Raji (cell line): ENCODE measurements around the gene BRD4.
A peak's percentile ranks its signal among the peaks of the same experiment; 100 is the strongest.

Source experiments
- POLR2A ChIP-seq: IDR thresholded peaks from 2 replicates; pipeline ENCODE4 v1.6.1; 2011; ENCODE audit warnings: low read depth, low read length, control low read depth; ENCODE audit not compliant: insufficient read depth

The BRD4 gene

DNA sequence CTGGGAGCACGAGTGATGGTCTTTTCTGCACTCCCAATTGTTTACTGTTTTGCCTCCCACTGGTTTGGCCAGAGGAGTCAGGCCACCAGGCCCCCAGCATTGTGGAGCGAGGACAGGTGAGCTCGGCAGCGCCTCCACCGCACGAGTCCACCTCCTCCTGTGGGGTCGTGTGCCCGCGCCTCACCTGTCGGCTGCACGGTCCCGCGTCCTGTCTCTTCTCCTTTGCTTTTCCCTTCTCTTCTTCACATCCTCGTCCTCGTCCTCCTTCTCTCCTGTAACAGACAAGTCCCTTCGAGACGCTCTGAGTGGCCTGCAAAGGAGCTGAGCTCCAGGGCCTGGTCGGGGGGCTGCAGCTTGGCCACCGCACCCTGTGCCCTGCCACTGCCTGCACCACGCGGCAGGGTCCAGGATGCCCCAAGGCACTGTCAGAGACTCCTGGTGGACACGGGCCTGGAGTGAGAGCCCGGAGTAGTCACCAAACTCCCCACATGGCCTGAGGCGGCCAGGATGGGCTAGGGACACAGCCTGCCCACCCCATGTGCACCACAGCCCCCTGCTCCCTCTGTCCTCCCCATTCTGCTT, 35.8 kb upstream of the BRD4 start:
- TF ChIP-seq POLR2A: no peak

DNA sequence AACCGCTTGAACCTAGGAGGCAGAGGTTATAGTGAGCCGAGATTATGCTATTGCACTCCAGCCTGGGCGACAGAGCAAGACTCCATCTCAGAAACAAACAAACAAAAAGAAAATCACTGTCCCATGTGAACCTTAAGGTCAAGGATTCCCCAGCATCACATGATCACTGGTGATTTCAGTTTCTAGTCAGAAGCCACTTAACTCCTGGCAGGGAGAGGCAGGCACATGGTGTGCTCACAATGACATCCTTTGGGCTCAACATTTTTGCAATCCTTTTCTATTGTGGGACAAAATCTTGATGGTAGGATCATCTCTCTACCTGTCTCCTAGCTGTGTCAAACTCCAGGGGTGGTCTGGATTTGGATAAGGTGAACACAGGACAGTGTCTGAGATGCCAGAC, 35.1 kb upstream of the BRD4 start:
- no peak for TF ChIP-seq POLR2A

DNA sequence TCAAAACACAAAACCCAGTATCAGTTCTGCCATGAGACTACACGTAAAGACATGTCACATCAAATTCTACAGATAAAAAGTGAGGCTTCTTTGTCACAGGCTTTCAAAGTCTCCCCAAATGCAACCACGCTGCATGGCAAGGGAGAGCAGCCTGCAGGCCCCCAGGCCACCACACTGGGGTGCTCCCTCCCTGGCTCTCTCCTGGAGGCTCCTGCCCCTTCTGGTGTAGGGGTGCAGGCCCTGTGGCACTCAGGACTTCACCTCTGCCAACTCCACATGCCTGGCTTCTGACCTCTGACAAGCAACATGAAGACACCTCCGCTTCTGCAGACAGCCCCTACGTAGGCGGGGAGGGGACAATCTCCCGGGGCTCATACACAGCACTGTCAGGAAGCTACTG, 32.9 kb upstream of the BRD4 start:
- no peak for TF ChIP-seq POLR2A

GRCh38 chr19:15358918-15359317, 26.6 kb upstream of the BRD4 start:
- no peak for TF ChIP-seq POLR2A

DNA sequence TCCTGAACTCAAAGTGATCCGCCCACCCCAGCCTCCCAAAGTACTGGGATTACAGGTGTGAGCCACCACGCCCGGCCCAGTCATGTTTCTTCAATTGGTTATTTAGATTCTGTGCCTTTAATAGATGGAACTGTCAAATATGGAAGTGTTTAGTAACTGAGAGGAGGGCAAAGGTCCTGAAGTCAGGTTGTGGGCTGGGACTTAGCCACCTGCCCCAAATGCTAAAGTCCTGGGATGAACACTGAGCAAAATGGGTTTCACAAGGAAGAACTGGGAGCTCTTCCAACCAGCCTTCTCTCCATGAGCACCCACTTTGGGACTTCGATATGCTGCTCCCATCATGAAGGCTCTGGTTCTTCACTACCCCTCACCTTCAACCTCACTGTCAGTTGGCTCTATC, 25.6 kb upstream of the BRD4 start:
- TF ChIP-seq POLR2A: no peak

DNA sequence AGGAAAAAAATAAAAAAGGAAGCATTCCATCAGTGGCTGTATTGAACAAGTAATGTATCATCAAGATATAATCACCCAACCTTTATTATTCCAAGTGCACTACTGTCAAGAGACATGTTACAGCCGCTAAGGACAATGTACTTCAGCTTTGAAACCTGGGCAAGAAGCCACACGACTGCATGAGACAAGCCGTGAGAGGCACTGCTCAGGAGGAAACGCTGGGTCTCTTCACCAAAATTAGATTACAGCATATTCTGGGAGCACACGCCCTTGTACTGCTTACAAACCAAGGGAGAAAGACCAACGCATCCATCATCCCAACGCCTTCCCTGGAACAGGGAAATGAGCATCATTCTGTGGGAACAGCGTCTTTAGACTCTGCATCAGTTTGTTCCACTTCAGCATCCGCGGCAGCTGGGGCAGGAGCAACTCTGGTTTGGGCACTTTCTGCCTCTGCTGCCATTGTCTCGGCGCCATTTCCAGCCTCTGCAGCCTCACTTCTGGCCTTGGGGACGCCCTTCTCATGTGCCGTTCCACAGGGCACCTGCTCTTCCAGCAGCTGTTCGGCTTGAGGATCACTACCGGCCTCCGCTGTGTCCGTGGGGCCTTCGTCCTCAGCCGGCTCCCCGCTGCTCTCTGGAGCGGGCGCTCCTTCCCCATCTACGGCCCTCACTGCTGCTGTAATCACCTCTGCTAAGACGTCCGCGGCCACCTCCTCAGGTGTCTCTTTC, 22.4 kb upstream of the BRD4 start:
- no peak for TF ChIP-seq POLR2A

DNA sequence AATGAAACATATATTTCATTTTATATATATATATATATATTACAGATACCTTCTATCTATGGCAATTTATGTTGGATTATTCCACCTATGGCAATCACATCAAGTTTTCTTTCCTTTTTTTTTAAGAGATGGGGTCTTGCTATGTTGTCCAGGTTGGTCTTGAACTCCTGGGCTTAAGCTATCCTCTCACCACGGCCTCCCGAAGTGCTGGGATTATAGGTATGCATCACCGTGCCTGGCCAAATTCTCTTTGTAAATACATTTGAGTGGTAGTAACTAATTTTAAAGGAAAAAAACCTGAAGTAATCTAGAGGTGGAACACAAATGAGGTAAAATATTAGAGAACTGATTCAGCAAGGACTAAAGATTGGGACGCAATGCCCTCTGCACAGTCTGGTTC, 21.6 kb upstream of the BRD4 start:
- no peak for TF ChIP-seq POLR2A

DNA sequence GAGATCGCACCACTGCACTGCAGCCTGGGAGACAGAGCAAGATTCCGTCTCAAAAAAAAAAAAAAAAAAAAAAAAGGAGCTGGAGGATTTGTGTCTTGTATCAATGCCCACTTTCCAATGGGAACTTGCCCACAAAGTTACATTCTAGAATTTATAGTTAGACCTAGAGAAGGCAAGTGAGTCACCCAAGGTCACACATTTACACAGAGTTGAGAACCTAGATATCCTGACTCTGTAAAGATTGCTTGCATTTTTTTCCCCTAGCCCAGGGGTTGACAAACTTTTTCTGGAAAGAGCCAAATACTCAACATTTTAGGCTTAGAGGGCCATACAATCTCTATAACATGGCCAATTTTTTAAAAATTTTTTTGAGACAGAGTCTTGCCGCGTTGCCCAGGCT, 7.7 kb upstream of the BRD4 start:
- TF ChIP-seq POLR2A: no peak

- TF ChIP-seq POLR2A: no peak
Observed at GRCh38 chr19:15337202-15337601, 4.9 kb upstream of the BRD4 start.

GRCh38 chr19:15331419-15332310, 674 bp downstream of the BRD4 start:
- peak; percentile 22; the same call in 1 of the 2 replicates for TF ChIP-seq POLR2A

GRCh38 chr19:15330801-15331418, 1.4 kb downstream of the BRD4 start:
- TF ChIP-seq POLR2A: no peak

GRCh38 chr19:15328312-15328711, 4.0 kb downstream of the BRD4 start:
- no peak for TF ChIP-seq POLR2A

DNA sequence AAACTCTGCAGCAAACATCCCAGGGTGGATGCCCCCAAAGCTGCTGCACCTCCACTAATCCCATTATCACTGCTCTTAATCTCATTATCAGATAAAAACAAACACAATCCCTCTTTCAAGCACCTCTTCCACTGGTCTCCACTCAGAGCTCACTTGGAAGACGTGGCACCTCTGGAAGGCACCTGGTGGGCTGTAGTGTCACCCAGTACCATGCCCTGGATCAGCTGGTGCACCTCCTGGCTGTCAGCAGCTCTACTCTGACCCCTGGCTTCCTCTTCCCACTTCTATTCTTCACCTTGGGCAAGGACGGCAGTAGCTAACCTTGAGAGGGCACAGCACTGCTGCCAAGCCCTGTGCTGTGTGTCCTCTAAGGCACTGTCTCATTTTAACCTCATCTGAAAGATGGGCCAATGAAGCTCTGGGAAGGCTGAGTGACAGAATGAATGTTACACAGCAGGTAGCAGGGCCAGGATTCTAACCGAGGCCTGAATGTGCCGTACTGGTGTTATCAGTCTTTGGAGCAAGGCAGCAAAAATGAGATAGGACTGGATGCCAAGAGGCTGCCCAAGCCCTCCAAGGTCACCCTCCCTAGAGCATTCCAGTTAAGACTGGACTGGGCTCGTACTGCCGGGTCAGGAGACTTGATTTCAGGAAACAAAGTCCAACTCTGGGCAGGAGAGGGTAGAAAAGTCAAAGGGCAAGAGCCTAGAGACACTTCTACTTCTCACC, 7.4 kb downstream of the BRD4 start:
- TF ChIP-seq POLR2A: no peak

- TF ChIP-seq POLR2A: no peak
Observed at GRCh38 chr19:15323496-15324235, 8.7 kb downstream of the BRD4 start.
